22Rv1 (cell line): ENCODE measurements around the gene SSTR3.

Source experiments
- H3K27ac ChIP-seq: fragments of 450-650 bp; 2 replicates; pipeline ENCODE4 v1.5.1; 2017
- CTCF ChIP-seq: fragments of 450-650 bp; IDR thresholded peaks from 2 replicates; pipeline ENCODE4 v1.5.1; 2017; ENCODE audit warnings: mild to moderate bottlenecking
- ZFX ChIP-seq: fragments of 450-650 bp; IDR thresholded peaks from 2 replicates; pipeline ENCODE4 v1.6.1; 2017; ENCODE audit warnings: antibody characterized with exemption, borderline replicate concordance

Gene SSTR3

GRCh38 chr22:37182949-37183245 is 29.4 kb downstream of the SSTR3 start:
- H3K27ac ChIP-seq: no peak overlapping the region
- no peak for TF ChIP-seq ZFX
- no peak for TF ChIP-seq CTCF

GRCh38 chr22:37182101-37182948 is 30.0 kb downstream of the SSTR3 start:
- TF ChIP-seq CTCF (no peak), ZFX (no peak)
- H3K27ac ChIP-seq: no peak overlapping the region

GRCh38 chr22:37181681-37182080 is 30.6 kb downstream of the SSTR3 start:
- no peak overlapping the region for H3K27ac ChIP-seq
- TF ChIP-seq CTCF: no peak
- TF ChIP-seq ZFX: no peak

- H3K27ac ChIP-seq: no peak overlapping the region
- TF ChIP-seq ZFX: no peak
- TF ChIP-seq CTCF: no peak
Observed at GRCh38 chr22:37180531-37181231, 31.6 kb downstream of the SSTR3 start.

- no peak for TF ChIP-seq ZFX
- no peak for TF ChIP-seq CTCF
- no peak overlapping the region for H3K27ac ChIP-seq
Observed at GRCh38 chr22:37179622-37180420, 32.5 kb downstream of the SSTR3 start.

- TF ChIP-seq CTCF (no peak), ZFX (no peak)
- H3K27ac ChIP-seq: no peak overlapping the region
Observed at GRCh38 chr22:37179126-37179470, 33.2 kb downstream of the SSTR3 start.
